GM21381 (cell line): ENCODE data around the gene GPR3.
"Not testable (repeated sequence)": the region's sequence is repeated elsewhere in the genome, so short reads cannot be mapped to it uniquely, and the experiment has no call there.

ENCODE experiments used
- ATAC-seq: cut with Tn5 transposase; IDR thresholded peaks from one replicate; pipeline ENCODE4 v1.9.1; 2021; ENCODE audit warnings: mild to moderate bottlenecking, moderate library complexity; ENCODE audit not compliant: unreplicated experiment

GPR3 gene

GRCh38 chr1:27398405-27399149 lies 6.2 kb downstream of the GPR3 start:
- no peak for ATAC-seq

- ATAC-seq: no peak
These were observed 7.0 kb downstream of the GPR3 start for GRCh38 chr1:27399251-27400025.

- ATAC-seq: no peak
These were observed 7.9 kb downstream of the GPR3 start for GRCh38 chr1:27400082-27400962.

GRCh38 chr1:27400963-27401341 lies 8.5 kb downstream of the GPR3 start:
- no peak for ATAC-seq

GRCh38 chr1:27402349-27402754 lies 9.9 kb downstream of the GPR3 start:
- ATAC-seq: no peak

- ATAC-seq: no peak
These were observed 10.8 kb downstream of the GPR3 start for GRCh38 chr1:27403065-27403726.

GRCh38 chr1:27403931-27404330 lies 11.5 kb downstream of the GPR3 start:
- no peak for ATAC-seq

- ATAC-seq: no peak
These were observed 12.7 kb downstream of the GPR3 start for GRCh38 chr1:27405074-27405473.

- not testable (repeated sequence) for ATAC-seq
These were observed 13.4 kb downstream of the GPR3 start for GRCh38 chr1:27405598-27406361.

GRCh38 chr1:27406362-27406680 lies 13.9 kb downstream of the GPR3 start:
- ATAC-seq: no peak

- not testable (repeated sequence) for ATAC-seq
These were observed 14.4 kb downstream of the GPR3 start for GRCh38 chr1:27406791-27407190.

- no peak for ATAC-seq
These were observed 15.7 kb downstream of the GPR3 start for GRCh38 chr1:27408151-27408550.

GRCh38 chr1:27409669-27410068 lies 17.2 kb downstream of the GPR3 start:
- no peak for ATAC-seq

- ATAC-seq: no peak
These were observed 18.3 kb downstream of the GPR3 start for GRCh38 chr1:27410709-27411108.

GRCh38 chr1:27412502-27412901 lies 20.1 kb downstream of the GPR3 start:
- ATAC-seq: no peak

GRCh38 chr1:27413004-27413403 lies 20.6 kb downstream of the GPR3 start:
- ATAC-seq: no peak

GRCh38 chr1:27414091-27414490 lies 21.7 kb downstream of the GPR3 start:
- ATAC-seq: no peak

GRCh38 chr1:27416387-27417111 lies 24.1 kb downstream of the GPR3 start:
- no peak for ATAC-seq

GRCh38 chr1:27417713-27418112 lies 25.3 kb downstream of the GPR3 start:
- ATAC-seq: no peak
